NCI-H1105 (cell line): Measurements from ENCODE around the gene KCTD20.

Source experiments
- DNase-seq: peaks from one replicate; lab custom pipeline; 2025; lab: John Stamatoyannopoulos, UW

KCTD20 gene

DNA sequence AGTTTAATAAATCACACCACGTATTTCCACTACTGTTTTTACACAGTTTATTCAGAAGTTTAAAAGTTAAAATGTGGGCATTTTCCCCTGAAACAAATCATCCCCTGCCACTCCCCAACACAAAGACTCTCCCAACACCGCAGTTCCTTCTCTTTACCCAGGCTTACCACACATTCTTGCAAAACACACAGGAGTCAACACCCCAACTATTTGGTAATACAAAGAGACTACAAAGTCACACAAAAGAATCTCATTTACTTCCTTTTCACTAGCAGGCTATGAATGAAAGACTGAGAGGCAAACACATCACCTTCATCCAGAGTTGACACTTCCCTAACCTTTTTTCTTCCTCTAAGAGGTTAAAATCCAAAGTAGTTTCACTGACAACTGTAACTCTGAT is 51.1 kb downstream of the KCTD20 start:
- no peak for DNase-seq

- no peak for DNase-seq
Measured at GRCh38 chr6:36495086-36495485, 52.3 kb downstream of the KCTD20 start.

DNA sequence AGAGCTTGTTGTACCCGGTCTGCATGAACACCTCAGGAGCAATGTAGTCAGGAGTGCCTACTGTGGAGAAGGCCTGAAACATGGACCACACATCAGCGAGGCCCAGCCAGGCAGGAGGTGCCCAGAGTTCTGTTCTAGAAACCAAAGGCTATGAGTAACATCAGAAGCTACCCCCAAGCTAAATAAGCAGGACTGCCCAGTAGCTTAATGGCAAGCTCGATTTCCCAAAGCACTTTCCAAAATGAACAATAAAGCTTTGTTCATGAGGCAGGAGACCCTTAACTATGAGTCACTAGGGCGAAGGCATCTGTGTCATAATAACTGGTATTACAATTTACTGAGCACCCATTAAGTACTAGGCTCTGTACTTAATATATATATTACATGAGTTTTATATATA is 57.1 kb downstream of the KCTD20 start:
- DNase-seq, result no peak

GRCh38 chr6:36501686-36502085 is 58.9 kb downstream of the KCTD20 start:
- no peak for DNase-seq

- DNase-seq, result no peak
Measured at GRCh38 chr6:36504181-36504580, 61.4 kb downstream of the KCTD20 start.

- DNase-seq, result no peak
Measured at GRCh38 chr6:36504982-36505381, 62.2 kb downstream of the KCTD20 start.

GRCh38 chr6:36505744-36506534 is 63.1 kb downstream of the KCTD20 start:
- DNase-seq, result no peak

DNA sequence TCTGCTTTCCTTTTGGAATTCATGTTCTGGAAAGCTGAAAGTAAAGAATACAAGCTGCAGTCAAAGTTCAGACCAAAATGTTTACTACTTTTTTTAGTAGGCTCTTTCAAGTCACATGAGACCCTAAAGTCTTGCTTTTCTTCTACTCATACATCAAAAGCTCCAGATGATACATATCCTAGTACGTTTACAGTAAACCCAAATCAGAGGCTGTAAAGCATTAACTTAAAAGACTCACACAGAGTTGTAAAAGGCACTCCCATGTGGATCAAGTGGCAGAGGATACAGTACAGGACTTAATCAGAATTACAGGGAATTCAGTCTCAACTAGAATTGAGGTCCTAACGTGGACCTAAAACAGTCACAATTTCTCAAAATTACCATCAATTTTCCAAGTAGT is 63.8 kb downstream of the KCTD20 start:
- DNase-seq, result no peak

GRCh38 chr6:36508532-36508931 is 65.7 kb downstream of the KCTD20 start:
- no peak for DNase-seq

DNA sequence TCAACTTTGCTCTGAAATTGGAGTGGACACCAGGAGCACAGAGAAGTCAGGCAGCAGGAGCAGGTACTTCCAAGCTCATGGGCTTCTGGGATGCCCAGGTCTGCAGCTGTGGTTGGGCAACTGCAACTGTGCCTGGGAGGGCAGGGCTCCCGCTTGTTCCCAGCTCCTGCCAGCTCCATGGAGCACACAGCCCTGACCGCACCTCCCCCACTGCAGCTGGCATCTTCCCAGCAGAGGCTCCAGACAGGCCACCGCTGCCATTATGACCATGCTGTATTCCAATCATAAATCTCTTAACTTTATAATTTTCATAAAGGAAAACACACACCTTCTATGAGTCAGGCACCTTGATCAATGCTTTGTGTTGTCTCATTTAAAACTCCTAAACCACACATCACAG is 67.6 kb downstream of the KCTD20 start:
- DNase-seq, result no peak

DNA sequence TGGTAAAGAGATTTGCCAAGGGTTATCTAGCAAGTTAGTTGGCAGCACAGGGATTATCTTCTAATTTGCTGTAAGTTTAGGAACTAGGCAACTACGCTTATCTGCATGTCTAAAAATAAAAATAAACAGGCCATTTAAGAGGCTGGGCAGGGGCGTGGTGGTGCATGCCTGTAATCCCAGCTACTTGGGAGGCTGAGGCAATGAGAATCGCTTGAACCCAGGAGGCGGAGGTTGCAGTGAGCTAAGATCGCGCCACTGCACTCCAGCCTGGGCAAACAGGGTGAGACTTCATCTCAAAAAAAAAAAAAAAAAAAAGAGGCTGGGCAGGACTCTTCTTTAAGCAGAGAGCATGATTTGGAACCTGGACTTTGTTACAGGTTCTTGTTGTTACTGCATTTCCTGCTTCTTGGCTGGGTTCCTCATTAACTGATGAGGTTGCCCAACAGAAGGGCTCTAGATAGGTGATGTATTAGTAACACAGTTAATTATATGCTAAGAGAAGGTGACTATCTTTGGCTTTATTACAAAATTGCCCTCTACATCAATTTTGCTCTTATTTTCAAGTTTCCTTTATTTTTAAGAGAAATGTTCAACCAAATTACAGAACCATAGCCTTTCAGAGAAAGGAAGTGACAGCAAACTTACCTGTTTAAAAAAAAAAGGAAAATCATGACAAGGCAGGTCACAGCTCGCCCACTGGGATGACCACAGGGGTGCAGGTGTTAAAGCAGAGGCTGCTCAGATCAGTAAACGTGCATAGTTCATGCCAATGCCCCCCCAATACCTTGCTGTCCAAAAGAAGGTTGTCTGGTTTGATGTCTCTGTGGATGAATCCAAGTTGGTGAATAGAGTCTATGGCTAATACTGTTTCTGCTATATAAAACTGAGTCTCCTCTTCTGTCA is 72.0 kb downstream of the KCTD20 start:
- no peak for DNase-seq

GRCh38 chr6:36515844-36516243 is 73.0 kb downstream of the KCTD20 start:
- DNase-seq, result no peak

GRCh38 chr6:36516559-36516958 is 73.8 kb downstream of the KCTD20 start:
- no peak for DNase-seq

DNA sequence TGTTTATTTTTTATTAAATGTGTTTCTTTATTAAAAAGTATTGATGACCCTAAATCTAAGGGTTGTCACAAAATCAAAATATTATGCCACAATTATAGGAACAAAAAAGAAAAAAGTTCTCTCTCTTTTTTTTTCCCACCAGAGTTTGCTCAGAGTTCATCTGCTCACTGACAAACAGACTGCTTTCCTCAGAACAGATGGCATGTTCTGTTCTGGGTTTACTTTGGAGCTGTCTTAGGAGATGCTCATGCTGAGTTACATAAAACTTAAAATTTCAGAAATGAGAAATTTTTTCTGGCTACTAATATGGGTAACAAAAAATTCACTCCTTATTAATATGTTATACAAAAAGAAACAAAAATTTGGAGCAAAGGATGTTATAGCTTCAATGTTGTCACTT is 74.2 kb downstream of the KCTD20 start:
- no peak for DNase-seq

GRCh38 chr6:36517408-36517807 is 74.6 kb downstream of the KCTD20 start:
- no peak for DNase-seq

DNA sequence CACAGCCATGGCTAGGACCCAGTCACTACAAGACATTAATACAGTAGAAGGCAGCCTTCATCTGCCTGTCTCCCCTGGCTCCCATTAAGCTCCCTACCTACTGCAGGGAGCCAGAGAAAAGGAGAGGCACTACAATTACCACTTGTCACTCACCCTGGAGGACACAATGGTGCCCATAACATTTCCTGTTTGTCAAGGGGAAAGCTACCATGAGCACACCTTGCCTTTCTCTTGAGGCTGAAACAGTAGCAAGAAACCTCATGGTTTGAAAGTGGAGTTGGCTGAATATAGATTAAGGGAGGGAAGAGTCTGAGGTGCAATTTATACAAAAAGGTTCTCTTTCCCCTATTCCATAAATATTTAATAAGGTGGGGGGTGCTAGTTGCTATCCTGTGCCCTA is 76.6 kb downstream of the KCTD20 start:
- DNase-seq, result no peak

DNA sequence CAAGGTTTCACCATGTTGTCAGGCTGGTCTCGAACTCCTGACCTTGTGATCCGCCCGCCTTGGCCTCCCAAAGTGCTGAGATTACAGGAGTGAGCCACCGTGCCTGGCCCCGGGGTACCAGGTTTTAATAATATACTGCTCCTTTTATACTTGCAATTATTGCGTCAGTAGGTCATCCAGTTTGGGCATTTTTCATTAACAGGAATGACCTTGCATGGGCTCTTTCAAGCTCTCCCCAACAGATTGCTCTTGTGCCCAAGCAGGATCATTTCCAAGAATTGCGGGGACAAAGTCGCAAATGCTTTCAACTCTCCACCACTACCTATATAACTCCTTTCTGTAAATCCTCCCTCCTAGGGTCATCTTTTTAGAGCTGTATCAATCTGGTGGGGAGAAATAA is 80.7 kb downstream of the KCTD20 start:
- DNase-seq, result no peak

DNA sequence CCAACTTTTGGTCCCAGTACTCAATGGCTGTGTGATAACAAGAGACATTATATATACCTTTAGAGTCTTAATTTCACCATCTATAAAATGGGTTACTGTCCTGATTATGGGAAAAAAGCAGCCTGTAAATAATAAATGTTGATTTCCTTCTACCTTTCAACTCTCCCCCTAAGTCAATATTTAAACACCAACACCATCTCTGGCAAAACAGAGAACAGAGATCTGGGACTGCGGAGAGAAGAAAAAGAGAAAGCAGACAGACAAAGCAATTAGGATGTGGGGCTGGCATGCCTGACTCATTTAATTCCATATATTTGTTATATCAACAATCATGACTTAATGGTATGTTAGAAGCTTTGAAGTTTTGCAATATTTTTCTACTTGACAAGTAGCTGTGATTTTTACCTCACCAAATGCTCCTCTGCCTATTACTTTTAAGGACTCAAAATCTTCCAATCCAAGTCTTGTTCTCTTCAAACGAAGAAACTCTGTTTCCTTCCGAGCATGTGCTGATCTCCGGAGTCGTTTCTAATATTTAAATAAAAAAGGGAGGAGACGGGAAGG is 81.2 kb downstream of the KCTD20 start:
- DNase-seq, result no peak

- no peak for DNase-seq
Measured at GRCh38 chr6:36524871-36525270, 82.1 kb downstream of the KCTD20 start.

GRCh38 chr6:36525346-36525745 is 82.5 kb downstream of the KCTD20 start:
- DNase-seq, result no peak

DNA sequence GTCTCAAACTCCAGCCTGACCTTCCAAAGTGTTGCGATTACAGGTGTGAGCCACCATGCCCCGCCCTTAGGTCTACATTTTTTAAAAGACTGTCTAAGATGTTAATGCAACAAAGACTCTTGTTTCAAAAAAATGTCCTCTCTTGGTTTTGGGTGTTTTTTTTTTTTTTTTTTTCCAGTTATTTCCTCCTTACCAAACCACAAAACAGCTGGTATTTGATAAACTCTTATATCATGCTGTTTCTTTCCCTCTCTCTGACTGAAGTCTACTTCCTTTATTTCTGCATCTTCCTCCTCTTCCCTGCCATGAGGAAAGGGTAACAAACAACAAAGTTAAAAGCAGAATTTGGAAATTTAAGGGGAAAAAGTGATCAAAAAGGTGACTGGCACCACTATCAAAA is 83.3 kb downstream of the KCTD20 start:
- no peak for DNase-seq

GRCh38 chr6:36533321-36533720 is 90.5 kb downstream of the KCTD20 start:
- no peak for DNase-seq
